H1 (cell line): ENCODE results near the gene GADD45GIP1. TPM values are rescaled to one million over a fixed set of nuclear protein-coding genes. Genes with fewer than 3 reads are reported as not detected.

Experiments
- HDAC2 ChIP-seq, 2 experiments: fragments of 300-600 bp in 1 of 2; sonication (generic) in 1 of 2; IDR thresholded peaks; 2 replicates each; pipeline ENCODE4 v1.6.1; 2011 to 2012; ENCODE audit warnings: low read depth in 2 of 2, low read length in 2 of 2, mild to moderate bottlenecking in 2 of 2, moderate library complexity in 2 of 2, borderline replicate concordance in 1 of 2, inconsistent platforms in 1 of 2
- POLR2A ChIP-seq, 2 experiments: IDR thresholded peaks; 1 replicate in 1 of 2; 2 replicates in 1 of 2; pipeline ENCODE4 v1.6.1; 2011; ENCODE audit warnings: low read depth in 2 of 2, low read length in 2 of 2, mild to moderate bottlenecking in 2 of 2; ENCODE audit errors: control extremely low read depth in 1 of 2
- SAP30 ChIP-seq: fragments of 300-600 bp; sonication (generic); IDR thresholded peaks from 2 replicates; pipeline ENCODE4 v1.7.1; 2012; ENCODE audit warnings: low read length, moderate library complexity, mild to moderate bottlenecking, inconsistent platforms; ENCODE audit not compliant: insufficient read depth, insufficient replicate concordance
- SP2 ChIP-seq: IDR thresholded peaks from 2 replicates; pipeline ENCODE4 v1.6.1; 2012; ENCODE audit warnings: mild to moderate bottlenecking, low read length, inconsistent platforms
- SUZ12 ChIP-seq: fragments of 200-600 bp; sonication (generic); IDR thresholded peaks from 2 replicates; pipeline ENCODE4 v1.6.1; 2012; ENCODE audit warnings: mild to moderate bottlenecking, inconsistent platforms, low read length, moderate library complexity, mixed read lengths
- polyA plus RNA-seq, 7 experiments: library from polyadenylated mRNA; depleted of rRNA in 3 of 7; stranded (reverse) in 5 of 7; unstranded in 2 of 7; fragments of >200 nt in 5 of 7; fragments of 200-250 nt in 2 of 7; gene quantifications; 1 replicate in 5 of 7; 2 replicates in 1 of 7; 4 replicates in 1 of 7; pipeline versions ENCODE4 v1.2.1 to v1.2.3, GENCODE V29; 2011 to 2013; ENCODE audit warnings: missing spikeins in 2 of 7, mixed read lengths in 2 of 7
- total RNA-seq: library from RNA; stranded (reverse); fragmentation: NEBNext Ultra II Directional; extraction: Animal tissue kit (Norgen Biotek cat#: 25700); gene quantifications from 2 replicates; pipeline ENCODE4 v1.2.1, GENCODE V29; 2021

GADD45GIP1 gene
- total and polyA plus RNA-seq, 2 of the 8 experiments (the other 6 are each of a cell fraction or from before 2014, with no cell fraction given), result 42.2 to 42.6 TPM

GRCh38 chr19:12991296-12991695 is 34.3 kb upstream of the GADD45GIP1 start (continued):
- TF ChIP-seq HDAC2 (IDR thresholded peaks at IDR 0.05; ENCODE audit: borderline replicate concordance in 1 of 2, low read depth in 2 of 2, low read length in 2 of 2) (no peak), SAP30 (no peak), SUZ12 (no peak), SP2 (no peak), POLR2A (IDR thresholded peaks at IDR 0.05; ENCODE audit: control extremely low read depth in 1 of 2, low read depth in 2 of 2, low read length in 2 of 2) (no peak)
- TF ChIP-seq, all 59 proteins: peak for 0
